HCT116 (cell line): Measurements from ENCODE around the gene ACTN1.

Experiments
- CEBPB ChIP-seq: IDR thresholded peaks from 2 replicates; pipeline ENCODE4 v1.6.1; 2012; ENCODE audit warnings: low read depth
- CTCF ChIP-seq, 3 experiments: fragments of 200-600 bp in 1 of 3; sonication (generic) in 1 of 3; IDR thresholded peaks in 2 of 3; conservative IDR thresholded peaks in 1 of 3; 2 replicates each; pipeline ENCODE4 v1.5.1; 2012 to 2017; ENCODE audit warnings: low read depth in 2 of 3, low read length in 2 of 3, antibody characterized with exemption in 1 of 3, borderline replicate concordance in 1 of 3, control low read depth in 1 of 3, mild to moderate bottlenecking in 1 of 3, mixed read lengths in 1 of 3, mixed run types in 1 of 3, moderate library complexity in 1 of 3; ENCODE audit not compliant: insufficient read depth in 1 of 3
- EZH2 ChIP-seq: fragments of 200-600 bp; sonication (generic); IDR thresholded peaks from 2 replicates; pipeline ENCODE4 v1.6.1; 2017; ENCODE audit warnings: antibody characterized with exemption, mixed run types
- MAX ChIP-seq: IDR thresholded peaks from 2 replicates; pipeline ENCODE4 v1.6.1; 2012
- POLR2AphosphoS5 ChIP-seq: IDR thresholded peaks from 2 replicates; pipeline ENCODE4 v1.6.1; 2011; ENCODE audit warnings: mild to moderate bottlenecking, low read depth, low read length, moderate library complexity
- RAD21 ChIP-seq: IDR thresholded peaks from 2 replicates; pipeline ENCODE4 v1.6.1; 2012; ENCODE audit warnings: low read depth, mild to moderate bottlenecking
- SIN3A ChIP-seq: IDR thresholded peaks from 2 replicates; pipeline ENCODE4 v1.6.1; 2012; ENCODE audit warnings: low read depth
- SRF ChIP-seq: IDR thresholded peaks from 2 replicates; pipeline ENCODE4 v1.6.1; 2012; ENCODE audit warnings: low read depth
- YY1 ChIP-seq: IDR thresholded peaks from 2 replicates; pipeline ENCODE4 v1.6.1; 2011; ENCODE audit warnings: low read length, low read depth, moderate library complexity, mild to moderate bottlenecking; ENCODE audit not compliant: insufficient replicate concordance; ENCODE audit errors: extremely low read depth
- TF ChIP-seq, protein P1 (sequence below): IDR thresholded peaks from 2 replicates; pipeline ENCODE4 v1.6.1; 2012

DNA sequence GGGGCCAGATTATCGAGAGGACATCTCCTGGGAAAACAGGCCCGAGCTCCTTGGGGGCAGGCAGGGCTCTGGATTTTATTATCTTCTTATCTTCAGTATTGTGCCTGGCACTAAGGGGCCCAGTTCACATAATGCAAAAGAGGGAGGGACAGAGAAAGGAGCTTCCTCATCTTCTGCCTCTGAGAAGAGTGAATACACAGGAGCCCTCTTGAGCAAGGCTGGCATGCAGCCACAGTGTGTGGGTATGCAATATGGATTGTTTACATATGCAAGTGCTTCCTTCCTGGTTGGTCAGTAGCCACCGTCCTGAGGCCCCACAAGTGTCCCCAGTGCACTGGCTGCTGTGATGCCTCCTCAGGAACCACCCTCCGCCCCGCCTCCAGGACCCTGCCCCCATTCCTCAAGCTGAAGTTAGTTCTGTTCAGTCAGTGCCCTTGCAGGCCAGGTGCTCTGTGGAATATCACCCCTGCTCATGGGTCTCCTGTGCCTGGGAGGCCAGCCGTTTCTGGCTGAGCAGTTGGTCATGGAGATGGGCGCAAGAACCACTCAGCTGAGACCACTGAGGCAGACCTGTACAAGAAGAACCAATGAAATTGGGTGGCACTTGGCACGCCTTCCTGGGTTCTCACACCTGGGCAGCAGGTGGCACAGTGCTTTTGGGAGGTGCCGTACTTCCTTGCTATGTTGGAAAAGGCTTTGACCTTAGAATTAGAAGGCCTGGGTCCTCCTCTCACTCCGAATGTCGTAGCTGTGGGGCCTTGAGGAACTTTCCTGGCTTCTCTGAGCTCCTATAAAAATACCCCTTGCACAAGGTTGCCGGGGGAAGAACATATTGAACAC, 35.1 kb upstream of the ACTN1 start:
- TF ChIP-seq CTCF (IDR thresholded peaks at IDR 0.05 in 2 of 3, conservative IDR thresholded peaks at IDR 0.05 in 1 of 3; ENCODE audit: borderline replicate concordance in 1 of 3, insufficient read depth in 1 of 3, low read depth in 2 of 3, low read length in 2 of 3) (no peak), MAX (no peak), SIN3A (no peak), EZH2 (no peak), YY1 (no peak), CEBPB (no peak), SRF (no peak), RAD21 (no peak), POLR2AphosphoS5 (no peak)
- TF ChIP-seq, protein P1, sequence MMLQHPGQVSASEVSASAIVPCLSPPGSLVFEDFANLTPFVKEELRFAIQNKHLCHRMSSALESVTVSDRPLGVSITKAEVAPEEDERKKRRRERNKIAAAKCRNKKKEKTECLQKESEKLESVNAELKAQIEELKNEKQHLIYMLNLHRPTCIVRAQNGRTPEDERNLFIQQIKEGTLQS = no peak
